ENCODE results near the gene HIF1AN.

The HIF1AN gene

DNA sequence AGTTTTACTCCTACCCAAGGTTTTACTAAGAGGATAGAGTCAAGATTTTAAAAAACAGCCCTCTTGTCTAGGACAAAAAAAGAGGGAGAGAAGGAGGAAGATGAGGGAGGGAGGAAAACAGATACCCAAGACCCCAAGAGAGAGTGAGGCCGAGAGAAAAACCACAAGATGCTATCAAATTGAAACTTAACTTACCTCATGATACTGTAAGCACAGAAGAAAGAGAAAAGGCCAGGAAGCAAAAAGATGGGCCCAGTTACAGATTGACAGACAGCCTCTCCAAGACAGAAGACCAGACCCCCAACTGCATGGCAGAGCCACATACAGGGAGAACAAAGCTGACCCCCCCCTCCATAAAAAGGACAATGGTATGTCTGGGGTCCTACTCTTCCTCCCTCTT lies 27.5 kb upstream of the HIF1AN start:
- no peak overlapping the region for H3K4ac ChIP-seq (ENCODE audit: low read depth, low read length)
- no peak overlapping the region for H3K56ac ChIP-seq (ENCODE audit: low read length)

DNA sequence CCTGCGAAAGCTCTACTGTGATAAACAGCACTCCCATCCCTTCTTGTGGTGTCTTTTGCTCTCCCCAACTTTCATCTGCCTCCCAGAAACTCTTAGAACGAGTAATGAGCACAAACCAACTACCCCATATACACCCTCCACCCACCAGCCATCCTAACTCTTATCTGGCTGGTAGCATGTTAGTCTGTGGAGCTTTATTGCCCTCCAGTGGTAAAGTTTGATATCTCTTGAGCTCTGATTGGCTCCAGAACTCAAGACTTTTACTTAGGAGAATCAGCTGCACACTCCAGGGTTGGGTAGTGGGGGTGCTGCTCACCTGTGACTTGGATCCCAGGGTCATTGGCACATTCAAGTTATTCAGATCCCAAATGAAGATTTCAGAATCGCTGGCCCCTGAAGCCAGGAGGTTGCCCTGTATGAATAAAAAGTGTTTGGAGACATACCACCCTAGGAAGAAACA lies 27.0 kb upstream of the HIF1AN start:
- Histone ChIP-seq H3K9ac (ENCODE audit: low read length) (no peak overlapping the region), H2BK15ac (replicated peaks; ENCODE audit: low read depth) (no peak overlapping the region)
- peak; percentile 80 for DNase-seq

More for the DNA sequence above, 27.5 kb upstream of the HIF1AN start:
- no peaks in the 10 kb centered on the region for H3K27me3 ChIP-seq (ENCODE audit: insufficient read depth, low read length, poor library complexity)
- no peak overlapping the region for H2BK15ac ChIP-seq (replicated peaks; ENCODE audit: low read depth)
- H3K9ac ChIP-seq (ENCODE audit: low read length) = no peak overlapping the region
- H3K23ac ChIP-seq (ENCODE audit: low read length) = no peak overlapping the region
- no peak overlapping the region for H2BK120ac ChIP-seq (ENCODE audit: low read depth, low read length)
- H2BK5ac ChIP-seq (ENCODE audit: low read length) = no peak overlapping the region
- H3K79me1 ChIP-seq (ENCODE audit: low read length) = no peaks in the 10 kb centered on the region
- H3K4me2 ChIP-seq (ENCODE audit: low read length) = no peak overlapping the region
- no peak for DNase-seq
- H4K5ac ChIP-seq (ENCODE audit: low read length) = no peak overlapping the region
- no peaks in the 10 kb centered on the region for H3K36me3 ChIP-seq (ENCODE audit: control insufficient read depth, insufficient read depth, low read length)
- H4K8ac ChIP-seq (ENCODE audit: low read depth, low read length) = no peak overlapping the region
- no peaks in the 10 kb centered on the region for H3K79me2 ChIP-seq (ENCODE audit: control insufficient read depth, insufficient read depth, low read length)
- no peak overlapping the region for H3K4me3 ChIP-seq (ENCODE audit: low read length)
- no peaks in the 10 kb centered on the region for H3K4me1 ChIP-seq (ENCODE audit: control insufficient read depth, low read depth, low read length)
- H3K27ac ChIP-seq (ENCODE audit: low read depth, low read length) = no peak overlapping the region
- no CpG with 5 or more reads among the region's 1 CpG for WGBS (ENCODE audit: extremely low coverage, insufficient coverage, low lambda C conversion rate)
- H2AK5ac ChIP-seq (ENCODE audit: low read length) = no peak overlapping the region
- H3K18ac ChIP-seq (ENCODE audit: low read length) = no peak overlapping the region

DNA sequence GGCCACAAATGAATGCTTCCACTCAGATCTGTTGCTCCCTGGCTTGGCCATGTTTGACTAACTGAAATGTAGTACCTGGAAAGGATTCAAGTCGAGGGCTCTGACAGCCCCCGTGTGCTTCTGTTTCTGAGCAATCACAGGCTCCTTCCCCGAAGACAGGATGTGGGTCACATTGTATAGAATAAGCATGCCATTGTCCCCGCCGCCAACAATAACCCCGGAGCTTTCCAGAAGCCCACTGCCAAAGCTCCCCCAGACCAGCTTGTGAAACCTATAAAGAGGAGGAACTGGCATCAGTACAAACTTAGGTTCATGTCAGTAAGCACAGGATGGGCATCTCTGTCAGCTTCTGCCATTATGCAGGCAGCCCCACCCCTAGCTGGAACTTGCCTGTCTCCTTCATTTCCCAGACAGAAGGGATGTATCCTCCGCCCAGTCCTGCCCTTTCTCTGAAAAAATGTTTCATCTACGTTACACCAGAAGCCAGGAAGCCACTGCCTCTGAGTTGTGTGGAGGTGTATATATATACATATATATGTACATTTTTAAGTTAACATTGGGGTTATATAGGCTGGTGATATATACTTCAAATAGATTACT lies 26.4 kb upstream of the HIF1AN start:
- no peak for DNase-seq
- Histone ChIP-seq H3K56ac (ENCODE audit: low read length) (no peak overlapping the region), H3K4me3 (ENCODE audit: low read length) (no peak overlapping the region), H3K23ac (ENCODE audit: low read length) (no peak overlapping the region), H3K79me1 (ENCODE audit: low read length) (no peaks in the 10 kb centered on the region), H2BK15ac (replicated peaks; ENCODE audit: low read depth) (no peak overlapping the region), H3K27me3 (ENCODE audit: insufficient read depth, low read length, poor library complexity) (no peaks in the 10 kb centered on the region), H3K18ac (ENCODE audit: low read length) (no peak overlapping the region), H3K36me3 (ENCODE audit: control insufficient read depth, insufficient read depth, low read length) (no peaks in the 10 kb centered on the region), H3K4me1 (ENCODE audit: control insufficient read depth, low read depth, low read length) (no peaks in the 10 kb centered on the region), H2BK120ac (ENCODE audit: low read depth, low read length) (no peak overlapping the region), H4K8ac (ENCODE audit: low read depth, low read length) (no peak overlapping the region), H2BK5ac (ENCODE audit: low read length) (no peak overlapping the region), H3K9ac (ENCODE audit: low read length) (no peak overlapping the region), H3K79me2 (ENCODE audit: control insufficient read depth, insufficient read depth, low read length) (no peaks in the 10 kb centered on the region), H4K5ac (ENCODE audit: low read length) (no peak overlapping the region), H3K4ac (ENCODE audit: low read depth, low read length) (no peak overlapping the region), H2AK5ac (ENCODE audit: low read length) (no peak overlapping the region), H3K27ac (ENCODE audit: low read depth, low read length) (no peak overlapping the region), H3K4me2 (ENCODE audit: low read length) (no peak overlapping the region)
- WGBS (ENCODE audit: extremely low coverage, insufficient coverage, low lambda C conversion rate) = no CpG with 5 or more reads among the region's 8 CpGs

More for the DNA sequence above, 27.0 kb upstream of the HIF1AN start:
- no peak overlapping the region for H3K27ac ChIP-seq (ENCODE audit: low read depth, low read length)
- no peak overlapping the region for H3K18ac ChIP-seq (ENCODE audit: low read length)
- H3K79me1 ChIP-seq (ENCODE audit: low read length) = no peaks in the 10 kb centered on the region
- no peaks in the 10 kb centered on the region for H3K27me3 ChIP-seq (ENCODE audit: insufficient read depth, low read length, poor library complexity)
- no peaks in the 10 kb centered on the region for H3K79me2 ChIP-seq (ENCODE audit: control insufficient read depth, insufficient read depth, low read length)
- H3K36me3 ChIP-seq (ENCODE audit: control insufficient read depth, insufficient read depth, low read length) = no peaks in the 10 kb centered on the region
- H2BK120ac ChIP-seq (ENCODE audit: low read depth, low read length) = no peak overlapping the region
- H4K8ac ChIP-seq (ENCODE audit: low read depth, low read length) = no peak overlapping the region
- H4K5ac ChIP-seq (ENCODE audit: low read length) = no peak overlapping the region
- no peak overlapping the region for H2BK5ac ChIP-seq (ENCODE audit: low read length)
- no peak overlapping the region for H3K4ac ChIP-seq (ENCODE audit: low read depth, low read length)
- no CpG with 5 or more reads among the region's 3 CpGs for WGBS (ENCODE audit: extremely low coverage, insufficient coverage, low lambda C conversion rate)
- H3K56ac ChIP-seq (ENCODE audit: low read length) = no peak overlapping the region
- H3K4me1 ChIP-seq (ENCODE audit: control insufficient read depth, low read depth, low read length) = no peaks in the 10 kb centered on the region
- H2AK5ac ChIP-seq (ENCODE audit: low read length) = no peak overlapping the region
- H3K4me3 ChIP-seq (ENCODE audit: low read length) = no peak overlapping the region
- no peak overlapping the region for H3K4me2 ChIP-seq (ENCODE audit: low read length)
- no peak overlapping the region for H3K23ac ChIP-seq (ENCODE audit: low read length)

DNA sequence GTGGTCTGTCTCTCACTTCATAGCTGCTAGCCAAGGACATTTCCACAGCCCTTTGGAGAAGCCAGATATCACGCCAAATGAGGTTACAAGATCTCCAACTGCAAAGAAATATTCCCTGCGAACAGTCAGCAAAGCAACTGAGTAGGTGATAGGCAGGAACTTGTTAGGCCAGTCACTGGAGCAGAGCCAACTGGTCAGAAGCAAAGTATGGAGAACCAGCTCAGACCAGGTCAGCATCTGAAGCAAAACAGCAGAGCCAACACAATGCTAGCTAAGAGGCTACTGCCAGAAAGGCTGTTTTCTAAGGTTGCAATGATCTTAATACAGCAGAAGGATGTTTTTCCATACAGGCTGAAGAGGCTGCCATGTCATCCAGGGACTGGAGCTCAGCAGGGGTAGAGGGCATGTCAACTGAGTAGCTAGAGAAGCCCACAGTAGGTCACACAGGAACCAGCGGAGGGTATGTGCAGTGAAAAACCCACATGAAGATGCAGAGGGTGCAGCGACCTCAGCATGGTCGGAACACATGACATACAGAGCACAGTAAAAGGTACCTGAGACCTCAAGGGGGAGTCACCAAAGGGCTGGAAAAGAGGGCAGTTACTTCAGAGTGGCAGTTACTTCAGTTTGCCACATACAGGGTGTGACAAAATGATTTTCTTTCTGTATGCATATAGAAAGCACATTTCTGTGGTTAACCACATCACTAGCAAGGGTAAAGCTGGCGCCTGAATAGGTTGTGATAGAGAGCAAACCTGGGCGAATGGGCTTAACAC lies 25.0 kb upstream of the HIF1AN start:
- WGBS (ENCODE audit: extremely low coverage, insufficient coverage, low lambda C conversion rate) = no CpG with 5 or more reads among the region's 7 CpGs
- H2BK15ac ChIP-seq (replicated peaks; ENCODE audit: low read depth) = no peak overlapping the region
- H3K4me1 ChIP-seq (ENCODE audit: control insufficient read depth, low read depth, low read length) = no peaks in the 10 kb centered on the region
- H3K4me2 ChIP-seq (ENCODE audit: low read length) = no peak overlapping the region
- no peak overlapping the region for H3K4me3 ChIP-seq (ENCODE audit: low read length)
- no peak overlapping the region for H4K8ac ChIP-seq (ENCODE audit: low read depth, low read length)
- H3K79me2 ChIP-seq (ENCODE audit: control insufficient read depth, insufficient read depth, low read length) = no peaks in the 10 kb centered on the region
- no peak overlapping the region for H4K5ac ChIP-seq (ENCODE audit: low read length)
- no peak for DNase-seq
- no peak overlapping the region for H3K18ac ChIP-seq (ENCODE audit: low read length)
- no peaks in the 10 kb centered on the region for H3K79me1 ChIP-seq (ENCODE audit: low read length)
- H2BK120ac ChIP-seq (ENCODE audit: low read depth, low read length) = no peak overlapping the region
- H3K27me3 ChIP-seq (ENCODE audit: insufficient read depth, low read length, poor library complexity) = no peaks in the 10 kb centered on the region
- no peak overlapping the region for H2BK5ac ChIP-seq (ENCODE audit: low read length)
- H3K4ac ChIP-seq (ENCODE audit: low read depth, low read length) = no peak overlapping the region
- H2AK5ac ChIP-seq (ENCODE audit: low read length) = no peak overlapping the region
- H3K56ac ChIP-seq (ENCODE audit: low read length) = no peak overlapping the region
- H3K23ac ChIP-seq (ENCODE audit: low read length) = no peak overlapping the region
- H3K9ac ChIP-seq (ENCODE audit: low read length) = no peak overlapping the region
- no peaks in the 10 kb centered on the region for H3K36me3 ChIP-seq (ENCODE audit: control insufficient read depth, insufficient read depth, low read length)
- H3K27ac ChIP-seq (ENCODE audit: low read depth, low read length) = no peak overlapping the region

DNA sequence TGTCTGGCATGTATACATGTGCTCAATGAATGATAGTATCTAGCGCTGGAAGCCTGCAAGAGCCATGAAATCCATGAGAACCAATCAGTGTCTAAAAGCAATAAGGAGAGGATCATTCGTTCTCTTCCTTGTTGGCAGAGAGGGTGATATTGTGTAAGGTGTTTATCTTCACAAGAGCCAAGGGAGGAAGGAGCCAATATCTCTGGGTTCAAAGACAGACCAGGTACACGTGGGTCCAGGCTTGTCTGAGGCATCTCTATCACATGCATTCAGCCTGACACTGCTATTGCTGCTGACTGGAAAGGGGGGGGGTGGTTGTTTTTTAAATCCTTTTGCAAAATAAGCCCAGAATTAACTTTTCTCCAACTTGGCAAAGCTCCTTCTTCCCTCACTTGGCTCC lies 20.1 kb upstream of the HIF1AN start:
- Histone ChIP-seq H3K23ac (ENCODE audit: low read length) (no peak overlapping the region), H2AK5ac (ENCODE audit: low read length) (no peak overlapping the region), H4K5ac (ENCODE audit: low read length) (no peak overlapping the region), H3K79me1 (ENCODE audit: low read length) (no peaks in the 10 kb centered on the region), H3K27me3 (ENCODE audit: insufficient read depth, low read length, poor library complexity) (peaks cover 5% of the 10 kb centered on the region), H3K4me1 (ENCODE audit: control insufficient read depth, low read depth, low read length) (no peaks in the 10 kb centered on the region), H3K18ac (ENCODE audit: low read length) (no peak overlapping the region), H4K8ac (ENCODE audit: low read depth, low read length) (no peak overlapping the region), H3K4ac (ENCODE audit: low read depth, low read length) (no peak overlapping the region), H3K36me3 (ENCODE audit: control insufficient read depth, insufficient read depth, low read length) (no peaks in the 10 kb centered on the region), H3K9ac (ENCODE audit: low read length) (no peak overlapping the region), H2BK15ac (replicated peaks; ENCODE audit: low read depth) (no peak overlapping the region), H3K4me2 (ENCODE audit: low read length) (no peak overlapping the region), H2BK5ac (ENCODE audit: low read length) (no peak overlapping the region), H2BK120ac (ENCODE audit: low read depth, low read length) (no peak overlapping the region), H3K4me3 (ENCODE audit: low read length) (no peak overlapping the region), H3K56ac (ENCODE audit: low read length) (no peak overlapping the region), H3K79me2 (ENCODE audit: control insufficient read depth, insufficient read depth, low read length) (no peaks in the 10 kb centered on the region), H3K27ac (ENCODE audit: low read depth, low read length) (no peak overlapping the region)
- DNase-seq = no peak
- WGBS (ENCODE audit: extremely low coverage, insufficient coverage, low lambda C conversion rate) = no CpG with 5 or more reads among the region's 3 CpGs
